GM21381 (cell line): ENCODE measurements around the gene ZIC4.

ENCODE experiments used
- ATAC-seq: cut with Tn5 transposase; IDR thresholded peaks from one replicate; pipeline ENCODE4 v1.9.1; 2021; ENCODE audit warnings: mild to moderate bottlenecking, moderate library complexity; ENCODE audit not compliant: unreplicated experiment

ZIC4 gene

DNA sequence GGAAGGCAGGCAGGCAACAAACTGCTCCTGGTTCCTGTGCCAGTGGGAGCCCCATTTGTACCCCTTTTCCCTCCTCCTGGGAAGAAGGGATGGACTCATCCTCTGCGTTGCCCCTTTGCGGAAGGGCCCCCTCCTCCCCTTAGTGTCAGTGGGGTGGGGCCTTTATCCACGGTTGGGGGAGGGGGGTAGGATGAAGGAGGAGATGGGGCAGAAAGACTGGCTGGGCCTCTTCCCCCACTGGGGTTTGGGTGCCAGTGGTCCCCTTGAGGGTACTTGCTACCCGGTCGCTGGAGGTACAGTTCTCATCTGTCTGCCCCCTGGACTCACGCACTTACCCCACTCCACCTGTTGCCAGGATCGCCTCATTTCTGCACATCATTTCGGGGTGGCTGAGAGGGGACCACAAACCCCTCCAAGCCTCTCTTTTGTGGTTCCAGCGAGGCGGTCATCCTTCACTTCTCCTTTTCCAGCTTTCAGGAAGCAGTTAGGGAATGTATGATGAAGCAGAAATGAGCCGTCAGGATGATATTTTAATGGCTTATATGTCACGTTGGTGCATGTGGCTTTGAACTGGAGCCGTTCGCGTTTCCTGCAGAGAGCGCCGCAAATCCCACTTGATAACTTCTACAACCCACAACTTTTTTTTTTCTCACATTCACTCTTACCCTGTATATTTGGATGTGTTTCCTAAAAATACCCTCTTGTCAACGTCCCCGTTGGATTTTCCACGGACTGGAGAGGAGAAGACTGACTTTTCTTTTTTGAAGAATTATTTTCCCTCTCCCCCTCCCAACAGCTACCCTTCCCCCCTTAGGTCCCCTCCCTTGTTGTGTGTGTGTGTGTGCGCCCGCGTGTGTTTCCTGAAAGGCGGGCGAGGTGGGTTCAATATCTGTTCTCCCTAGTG, at the start of gene ZIC4:
TSS of gene ZIC4 (minus strand) at position 516 of the 904 bp plus-strand sequence. CDS start 3,746 bp downstream, outside the sequence.
- no peak for ATAC-seq

GRCh38 chr3:147449669-147450068, 43.3 kb upstream of the ZIC4 start:
- no peak for ATAC-seq

- ATAC-seq, result no peak
Observed at GRCh38 chr3:147447224-147447623, 40.9 kb upstream of the ZIC4 start.

- no peak for ATAC-seq
Observed at GRCh38 chr3:147431751-147432150, 25.4 kb upstream of the ZIC4 start.

- ATAC-seq, result no peak
Observed at GRCh38 chr3:147428754-147429153, 22.4 kb upstream of the ZIC4 start.

GRCh38 chr3:147428326-147428725, 22.0 kb upstream of the ZIC4 start:
- no peak for ATAC-seq

DNA sequence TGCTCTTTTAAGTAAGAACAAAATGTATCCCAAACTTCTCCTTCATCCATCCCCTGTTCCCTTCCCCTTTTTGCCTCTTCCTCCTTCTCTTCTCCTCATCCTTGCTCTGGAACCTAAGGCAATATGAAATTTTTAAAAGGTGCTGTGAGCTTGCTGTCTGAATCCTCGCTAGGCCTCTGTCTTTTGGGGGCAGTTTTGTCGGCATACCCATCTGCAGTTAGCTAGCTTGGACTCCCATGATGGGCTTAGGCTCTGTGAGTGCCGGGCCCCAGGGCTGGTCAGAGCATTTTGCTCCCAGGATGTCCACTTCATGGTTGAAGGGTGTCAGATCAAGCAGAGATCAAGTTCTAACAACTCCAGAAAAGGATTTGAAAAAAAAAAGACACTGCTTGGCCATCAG, 21.4 kb upstream of the ZIC4 start:
- ATAC-seq, result no peak

- ATAC-seq, result no peak
Observed at GRCh38 chr3:147426931-147427330, 20.6 kb upstream of the ZIC4 start.

- ATAC-seq, result no peak
Observed at GRCh38 chr3:147425388-147425850, 19.1 kb upstream of the ZIC4 start.

- no peak for ATAC-seq
Observed at GRCh38 chr3:147424581-147425387, 18.4 kb upstream of the ZIC4 start.

GRCh38 chr3:147423798-147424580, 17.6 kb upstream of the ZIC4 start:
- no peak for ATAC-seq

DNA sequence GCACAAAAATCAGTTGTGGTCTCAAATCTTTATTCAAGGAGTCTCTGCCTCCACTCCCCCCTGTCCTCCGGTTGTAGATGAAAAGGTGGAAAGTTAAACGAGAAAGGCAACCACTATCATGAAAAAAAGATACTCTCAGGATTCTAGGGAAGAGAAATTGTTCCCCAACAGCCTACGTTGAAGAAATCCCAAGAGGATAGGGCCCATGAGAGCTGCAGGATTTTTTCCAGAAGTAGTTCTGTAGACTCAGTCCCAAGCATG, 17.1 kb upstream of the ZIC4 start:
- ATAC-seq, result no peak

DNA sequence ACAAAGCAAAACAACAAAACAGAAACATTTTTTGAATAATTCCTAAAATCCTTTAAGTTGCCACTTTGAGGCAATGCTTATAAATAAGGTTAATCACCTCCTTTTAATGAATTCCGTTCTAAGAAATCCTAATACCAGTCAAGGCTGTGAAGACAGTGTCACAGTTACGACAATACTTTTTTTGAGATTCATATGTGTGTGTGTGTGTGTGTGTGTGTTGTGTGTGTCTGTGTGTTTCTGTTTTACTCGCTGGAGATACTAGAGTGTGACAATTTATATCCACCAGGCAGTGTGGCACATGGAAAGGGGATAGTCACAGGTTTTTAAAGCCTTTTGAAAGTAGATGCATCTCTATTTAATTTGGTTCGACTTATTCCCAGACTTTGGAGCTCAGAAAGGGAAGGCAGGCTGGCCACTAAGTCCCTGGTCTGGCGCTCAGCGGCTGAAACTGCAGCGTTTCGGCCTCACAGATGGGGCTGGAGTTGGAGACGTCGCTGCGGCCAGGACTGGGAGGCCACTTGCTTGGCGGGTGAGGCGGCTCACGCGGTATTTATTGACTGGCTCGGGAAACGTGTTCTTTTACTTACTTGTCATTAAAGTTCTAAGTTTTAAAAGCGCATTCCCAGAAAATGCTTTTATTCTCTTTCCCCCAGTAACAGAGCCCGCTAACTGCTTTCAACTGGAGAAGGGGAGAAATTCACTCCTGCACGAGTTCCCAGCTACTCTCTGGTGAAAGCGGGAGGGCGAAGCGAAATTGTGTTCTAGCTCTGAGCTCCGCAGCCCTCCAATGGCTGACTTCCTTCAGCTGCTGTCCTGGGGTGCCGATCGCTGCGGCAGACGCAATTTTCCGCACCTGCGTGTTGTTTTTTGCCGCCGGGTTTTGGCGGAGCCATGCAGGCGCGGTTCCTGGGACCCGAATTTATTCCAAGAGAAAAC, 16.5 kb upstream of the ZIC4 start:
- ATAC-seq, result no peak

DNA sequence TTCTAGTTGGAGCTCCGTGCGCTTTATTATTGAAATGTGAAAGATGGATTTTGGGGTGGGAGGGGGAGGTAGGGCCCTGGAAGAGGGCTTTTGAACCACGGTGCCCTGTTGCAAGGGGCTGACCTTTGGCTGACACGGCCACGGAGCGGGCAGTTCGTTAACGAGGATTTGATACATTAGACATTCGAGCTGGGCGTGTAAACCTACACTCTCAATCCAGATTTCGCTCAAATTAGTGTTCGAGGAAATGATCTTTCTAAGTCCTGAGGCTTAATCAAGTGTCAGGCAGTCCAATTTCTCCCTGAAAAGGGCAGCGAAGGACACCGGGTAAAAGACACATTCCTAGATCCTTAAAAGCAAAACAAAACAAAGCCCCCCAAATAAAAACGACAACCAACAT, 15.9 kb upstream of the ZIC4 start:
- ATAC-seq, result no peak

DNA sequence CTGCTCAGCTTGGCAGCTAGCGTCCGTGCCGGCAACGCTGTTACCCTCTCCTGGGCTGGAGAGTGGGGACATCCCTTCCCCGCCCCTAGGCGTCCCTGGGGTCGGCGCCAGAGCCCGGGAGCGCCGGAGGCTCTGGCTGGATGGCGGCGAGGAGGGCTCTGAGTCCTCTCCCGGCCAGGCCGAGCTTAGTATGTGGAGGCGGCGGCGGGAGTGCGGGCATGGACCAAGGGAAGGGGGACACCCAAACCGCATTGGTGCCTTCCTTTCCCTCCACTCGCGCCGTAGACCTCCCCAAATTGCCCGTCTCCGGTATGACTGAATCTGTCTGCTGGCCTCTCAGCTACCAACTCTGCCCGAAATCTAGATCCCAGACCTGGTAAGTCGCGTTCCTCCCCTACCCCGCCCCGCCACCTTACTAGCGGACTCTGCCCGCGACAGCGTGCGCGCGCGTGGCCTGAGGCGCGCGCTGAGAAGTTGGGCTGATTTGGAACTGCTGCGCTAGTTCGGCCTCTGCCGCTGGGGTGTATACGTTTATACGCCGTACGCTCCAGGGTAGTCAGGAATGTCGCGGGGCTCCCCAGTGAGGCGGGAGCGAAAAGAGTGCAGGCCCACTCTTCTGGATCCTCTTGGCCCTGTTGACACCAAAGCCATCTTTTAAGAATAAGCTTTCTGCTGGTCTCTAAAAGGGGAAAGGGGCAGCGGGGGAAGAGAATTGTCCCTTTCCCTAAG, 15.0 kb upstream of the ZIC4 start:
- no peak for ATAC-seq

GRCh38 chr3:147420353-147421183, 14.2 kb upstream of the ZIC4 start:
- no peak for ATAC-seq

GRCh38 chr3:147419781-147420224, 13.5 kb upstream of the ZIC4 start:
- no peak for ATAC-seq

DNA sequence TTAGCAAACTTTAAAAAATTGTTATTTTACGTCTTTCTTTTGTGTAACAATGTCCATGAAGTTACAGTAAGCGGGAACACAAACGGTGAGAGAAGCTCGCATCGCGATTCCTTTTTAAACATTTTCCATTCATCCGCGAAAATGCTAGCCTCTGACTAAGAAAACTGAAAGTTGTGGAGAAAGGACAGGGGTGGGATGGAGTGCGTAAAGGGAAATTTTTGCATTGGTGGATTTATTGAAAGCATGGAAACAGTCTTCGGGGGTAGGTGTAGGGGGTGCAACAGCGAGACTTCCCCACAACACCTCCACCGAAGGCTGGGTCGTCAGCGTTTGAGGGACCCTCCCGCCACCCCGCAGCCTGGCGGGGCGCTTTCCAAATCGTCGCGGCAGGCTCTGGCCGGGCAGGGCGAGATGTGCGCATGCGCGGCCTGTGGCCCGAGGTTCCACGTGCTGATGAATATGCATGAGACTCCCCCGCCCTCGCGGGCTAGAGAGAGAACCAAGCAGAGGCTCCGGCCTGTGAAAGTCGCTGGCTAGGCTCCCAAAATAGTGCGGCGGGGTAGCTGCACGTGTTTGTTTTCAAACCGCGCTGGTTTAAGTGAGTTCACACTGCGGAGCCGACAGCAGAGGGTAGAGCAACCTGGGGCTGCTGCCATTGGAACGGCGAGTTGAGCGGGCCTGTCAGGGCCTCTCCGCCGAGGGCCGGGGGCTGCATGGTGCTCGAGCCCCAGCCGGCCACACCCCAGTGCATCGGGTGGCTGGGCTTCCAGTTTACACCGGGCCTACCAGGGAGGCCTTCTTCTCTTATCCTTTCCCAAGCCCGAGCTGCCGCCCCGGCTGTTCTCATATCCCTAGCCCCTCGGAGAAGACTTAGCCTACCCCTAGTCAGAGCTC, 12.7 kb upstream of the ZIC4 start:
- no peak for ATAC-seq
